Lower leg skin (tissue), 4 donors: ENCODE data around the gene PROZ. TPM values are rescaled to one million over a fixed set of nuclear protein-coding genes. Genes with fewer than 3 reads are reported as not detected.

Experiments
- DNase-seq, 2 donors: peaks; one replicate each; pipeline ENCODE4 v3.0.0-alpha.2; 2019; ENCODE audit warnings: low spot score in 2 of 2
- H3K4me3 ChIP-seq: fragments of 200-600 bp; sonication (generic); 2 replicates; pipeline ENCODE4 v1.5.1; 2017; ENCODE audit warnings: mild to moderate bottlenecking, low read depth; ENCODE audit not compliant: poor library complexity, severe bottlenecking
- CTCF ChIP-seq, 3 donors: fragments of 450-650 bp; IDR thresholded peaks; one replicate each; pipeline ENCODE4 v1.5.1; 2016; ENCODE audit warnings: antibody characterized with exemption in 3 of 3, mild to moderate bottlenecking in 3 of 3, moderate library complexity in 2 of 3
- POLR2A ChIP-seq, 2 donors: fragments of 450-650 bp; IDR thresholded peaks; one replicate each; pipeline ENCODE4 v1.6.1; 2016 to 2017; ENCODE audit warnings: antibody characterized with exemption in 2 of 2, mild to moderate bottlenecking in 1 of 2, moderate library complexity in 1 of 2
- WGBS, 2 donors: methylation state at CpG; one replicate each; pipeline ENCODE4 v1.1.5; 2018; 5-methylcytosine and 5-hydroxymethylcytosine counted together
- intact Hi-C: fragments of 100-400 bp; cut with DNase I; formaldehyde crosslinking; loops from one replicate; pipeline ENCODE4 v1.15.0; 2023; ENCODE audit warnings: low total_unique reads
- total RNA-seq, 4 donors: library from RNA; depleted of rRNA; stranded (reverse); fragments of >200 nt; gene quantifications; one replicate each; pipeline ENCODE4 v1.1.0, GENCODE V29; 2016

PROZ gene
- total RNA-seq, 4 donors from 2014 or later: not detected

- no peak overlapping the region for H3K4me3 ChIP-seq
- DNase-seq: no peak
- intact Hi-C loops: no loop called here
- 84 to 91% methylated on average over 12 of the region's 12 CpGs for WGBS, 2 donors
- TF ChIP-seq POLR2A (IDR thresholded peaks at IDR 0.05) (no peak), CTCF (IDR thresholded peaks at IDR 0.05) (no peak)
These were observed 6.0 kb downstream of the PROZ start for GRCh38 chr13:113164492-113164891.

GRCh38 chr13:113166266-113166665 is 7.8 kb downstream of the PROZ start:
- intact Hi-C loops: no loop called here
- H3K4me3 ChIP-seq: no peak overlapping the region
- WGBS, 2 donors: 90 to 92% methylated on average over 10 of the region's 10 CpGs
- no peak for DNase-seq
- TF ChIP-seq CTCF (IDR thresholded peaks at IDR 0.05) (no peak), POLR2A (IDR thresholded peaks at IDR 0.05) (no peak)

GRCh38 chr13:113166681-113167080 is 8.2 kb downstream of the PROZ start:
- 89 to 91% methylated on average over 5 of the region's 5 CpGs for WGBS, 2 donors
- DNase-seq: no peak
- TF ChIP-seq POLR2A (IDR thresholded peaks at IDR 0.05) (no peak), CTCF (IDR thresholded peaks at IDR 0.05) (no peak)
- no peak overlapping the region for H3K4me3 ChIP-seq
- intact Hi-C loops: no loop called here

- intact Hi-C loops: no loop called here
- WGBS, 2 donors: 91 to 92% methylated on average over 10 of the region's 10 CpGs
- no peak for DNase-seq
- TF ChIP-seq POLR2A (IDR thresholded peaks at IDR 0.05) (no peak), CTCF (IDR thresholded peaks at IDR 0.05) (no peak)
- no peak overlapping the region for H3K4me3 ChIP-seq
These were observed 8.7 kb downstream of the PROZ start for GRCh38 chr13:113167155-113167554.

- no peak overlapping the region for H3K4me3 ChIP-seq
- DNase-seq: no peak
- no peak for TF ChIP-seq POLR2A (IDR thresholded peaks at IDR 0.05)
- TF ChIP-seq CTCF (IDR thresholded peaks at IDR 0.05): no peak
- intact Hi-C loops: no loop called here
- WGBS, 2 donors: 96 to 97% methylated on average over 3 of the region's 3 CpGs
These were observed 9.1 kb downstream of the PROZ start for GRCh38 chr13:113167575-113167974.

GRCh38 chr13:113168211-113168610 is 9.8 kb downstream of the PROZ start:
- H3K4me3 ChIP-seq: no peak overlapping the region
- intact Hi-C loops: no loop called here
- TF ChIP-seq POLR2A (IDR thresholded peaks at IDR 0.05) (no peak), CTCF (IDR thresholded peaks at IDR 0.05) (no peak)
- DNase-seq: no peak
- WGBS, 2 donors: 90 to 98% methylated on average over 7 of the region's 7 CpGs
